AG09319 (cell line): ENCODE measurements around the gene ARPC5.

Experiments
- DNase-seq: peaks from one replicate; pipeline ENCODE4 v3.0.0-alpha.2; 2010; ENCODE audit warnings: low read depth; ENCODE audit errors: extremely low read depth
- CTCF ChIP-seq: IDR thresholded peaks from 2 replicates; pipeline ENCODE4 v1.5.1; 2011; ENCODE audit warnings: low read depth, mild to moderate bottlenecking, inconsistent platforms, low read length, moderate library complexity

The ARPC5 gene

GRCh38 chr1:183592733-183593132, 42.9 kb downstream of the ARPC5 start:
- no peak for DNase-seq
- no peak for TF ChIP-seq CTCF

GRCh38 chr1:183590244-183591191, 45.1 kb downstream of the ARPC5 start, which contains the start of gene NCF2:
Gene NCF2, minus strand, starts transcription at chr1:183590459. Its CDS starts 130 bp downstream, at chr1:183590329.
- no peak for DNase-seq
- no peak for TF ChIP-seq CTCF

DNA sequence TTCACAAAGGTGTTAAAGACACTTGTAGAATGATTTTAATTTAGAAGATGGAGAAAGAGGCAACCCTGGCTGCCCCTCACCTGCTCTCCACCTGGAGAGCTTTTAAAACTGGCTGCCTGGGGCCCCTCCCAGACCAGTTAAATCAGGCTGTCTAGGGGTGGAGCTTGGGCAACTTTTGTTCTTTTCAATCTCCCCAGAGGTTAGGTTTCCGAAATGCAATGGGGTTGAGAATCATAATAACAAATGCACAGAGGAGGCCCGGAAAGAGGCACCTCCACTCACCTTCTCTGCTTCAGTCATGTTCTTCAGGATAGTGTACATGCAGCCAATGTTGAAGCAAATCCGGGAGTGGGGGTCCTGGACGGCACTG, 45.7 kb downstream of the ARPC5 start:
- no peak for DNase-seq
- no peak for TF ChIP-seq CTCF

GRCh38 chr1:183589384-183589783, 46.2 kb downstream of the ARPC5 start:
- no peak for DNase-seq
- no peak for TF ChIP-seq CTCF

DNA sequence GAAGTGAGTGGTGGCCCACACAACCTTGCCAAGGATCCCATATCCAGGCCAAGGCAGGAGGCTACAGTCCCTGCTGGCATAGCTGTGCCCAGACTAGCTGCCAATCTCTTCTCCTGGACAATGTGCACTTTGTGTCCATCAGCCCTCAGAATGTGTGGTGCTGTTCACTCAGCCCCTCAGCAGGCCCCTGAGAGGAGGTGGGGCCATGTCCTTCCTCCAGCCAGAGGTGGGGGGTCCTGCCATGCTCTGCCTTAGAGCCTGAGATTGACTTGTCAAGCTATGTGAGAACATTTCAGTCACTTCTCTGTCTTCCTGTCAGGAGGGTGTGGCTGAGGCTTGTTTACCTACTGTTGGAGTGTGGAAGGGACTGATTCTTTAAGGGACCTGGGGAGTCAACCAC, 46.8 kb downstream of the ARPC5 start:
- no peak for DNase-seq

GRCh38 chr1:183586926-183587325, 48.7 kb downstream of the ARPC5 start:
- no peak for DNase-seq
- no peak for TF ChIP-seq CTCF

More for the DNA sequence above, 46.8 kb downstream of the ARPC5 start:
- TF ChIP-seq CTCF = no peak

GRCh38 chr1:183586455-183586854, 49.1 kb downstream of the ARPC5 start:
- no peak for TF ChIP-seq CTCF
- no peak for DNase-seq
